Measurements from ENCODE around the gene FAM114A2. TPM values are rescaled to one million over a fixed set of nuclear protein-coding genes. Genes with fewer than 3 reads are reported as not detected.
A peak's percentile ranks its signal among the peaks of the same experiment; 100 is the strongest.

The FAM114A2 gene
- total RNA-seq, 1 donor, result 42.3 TPM

- TF ChIP-seq CTCF (IDR thresholded peaks at IDR 0.05; ENCODE audit: insufficient read depth, low read depth, low read length), result no peak
- DNase-seq (ENCODE audit: low read depth), result no peak
- no peak overlapping the region for H3K4me3 ChIP-seq (ENCODE audit: low read depth, low read length)
Measured at GRCh38 chr5:154010660-154011059, 28.1 kb downstream of the FAM114A2 start.

DNA sequence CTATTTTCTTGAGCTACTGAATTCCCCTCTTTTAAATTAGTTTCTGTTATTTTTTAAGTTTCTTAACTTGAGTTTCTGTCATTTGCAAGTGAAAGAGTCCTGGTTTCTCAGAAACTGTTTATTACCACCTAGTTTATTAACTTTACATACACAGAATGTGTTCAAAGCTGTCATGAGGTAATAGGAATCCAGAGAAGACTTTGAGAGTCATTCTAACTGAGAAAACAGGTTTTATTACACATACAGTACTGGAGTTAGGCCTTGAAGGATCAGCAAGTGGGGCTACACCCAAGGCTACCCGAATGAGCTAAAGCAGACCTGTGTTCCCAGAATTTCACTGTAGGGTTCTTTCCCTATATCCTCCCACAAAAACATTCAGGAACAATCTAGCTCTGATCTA lies 33.1 kb downstream of the FAM114A2 start:
- no peak for DNase-seq (ENCODE audit: low read depth)
- no peak for TF ChIP-seq CTCF (IDR thresholded peaks at IDR 0.05; ENCODE audit: insufficient read depth, low read depth, low read length)
- H3K4me3 ChIP-seq (ENCODE audit: low read depth, low read length), result no peak overlapping the region

- no peak for DNase-seq (ENCODE audit: low read depth)
- no peak for TF ChIP-seq CTCF (IDR thresholded peaks at IDR 0.05; ENCODE audit: insufficient read depth, low read depth, low read length)
- no peak overlapping the region for H3K4me3 ChIP-seq (ENCODE audit: low read depth, low read length)
Measured at GRCh38 chr5:154002511-154003020, 36.1 kb downstream of the FAM114A2 start.

DNA sequence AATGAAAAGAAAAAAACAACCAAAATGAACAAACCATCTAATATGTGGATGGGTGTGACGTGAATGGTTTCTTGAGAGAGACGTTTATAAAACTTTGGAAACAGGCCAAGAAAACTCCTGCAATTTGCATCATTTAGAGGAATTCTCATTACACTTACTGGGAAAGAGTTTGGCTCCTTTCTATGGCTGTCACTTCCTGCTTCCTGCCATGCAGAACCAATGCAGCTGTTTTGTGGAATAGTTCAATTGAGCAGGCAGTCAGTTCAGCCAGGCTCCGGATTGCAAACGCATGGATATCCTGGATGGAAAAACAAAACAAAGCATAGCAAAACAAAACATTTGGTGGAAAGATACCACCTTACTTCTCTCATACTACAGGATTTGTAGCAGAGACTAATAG lies 36.6 kb downstream of the FAM114A2 start:
- peak; percentile 29 for DNase-seq (ENCODE audit: low read depth)

GRCh38 chr5:154000703-154001102 lies 38.0 kb downstream of the FAM114A2 start:
- H3K4me3 ChIP-seq (ENCODE audit: low read depth, low read length), result no peak overlapping the region
- TF ChIP-seq CTCF (IDR thresholded peaks at IDR 0.05; ENCODE audit: insufficient read depth, low read depth, low read length), result no peak
- DNase-seq (ENCODE audit: low read depth), result no peak

More for the DNA sequence above, 36.6 kb downstream of the FAM114A2 start:
- no peak overlapping the region for H3K4me3 ChIP-seq (ENCODE audit: low read depth, low read length)
- no peak for TF ChIP-seq CTCF (IDR thresholded peaks at IDR 0.05; ENCODE audit: insufficient read depth, low read depth, low read length)

DNA sequence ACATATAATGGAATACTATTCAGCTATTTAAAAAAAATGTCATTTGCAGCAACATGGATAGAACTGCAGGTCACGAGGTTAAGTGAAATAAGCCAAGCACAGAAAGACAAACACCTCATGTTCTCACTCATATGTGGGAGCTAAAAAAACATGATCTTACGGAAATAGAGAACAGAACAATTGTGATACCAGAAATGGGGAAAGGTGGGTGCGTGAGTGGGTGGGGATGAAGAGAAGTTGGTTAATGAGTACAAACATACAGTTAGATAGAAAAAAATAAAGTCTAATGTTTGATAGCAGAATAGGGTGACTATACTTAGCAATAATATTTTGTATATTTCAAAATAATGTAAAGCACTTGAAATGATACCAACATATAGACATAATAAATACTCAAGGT lies 38.7 kb downstream of the FAM114A2 start:
- no peak for TF ChIP-seq CTCF (IDR thresholded peaks at IDR 0.05; ENCODE audit: insufficient read depth, low read depth, low read length)
- H3K4me3 ChIP-seq (ENCODE audit: low read depth, low read length), result no peak overlapping the region
- DNase-seq (ENCODE audit: low read depth), result no peak

- TF ChIP-seq CTCF (IDR thresholded peaks at IDR 0.05; ENCODE audit: insufficient read depth, low read depth, low read length), result no peak
- no peak overlapping the region for H3K4me3 ChIP-seq (ENCODE audit: low read depth, low read length)
- DNase-seq (ENCODE audit: low read depth), result no peak
Measured at GRCh38 chr5:153998768-153999167, 39.9 kb downstream of the FAM114A2 start.
